DOHH2 (cell line): ENCODE results near the gene THBS1.

Source experiments
- H3F3A ChIP-seq: fragments of 200-600 bp; sonication (generic), shearing (Covaris generic); 2 replicates; pipeline ENCODE4 v1.6.0; 2016; ENCODE audit warnings: antibody characterized with exemption, mild to moderate bottlenecking; ENCODE audit not compliant: control insufficient read depth, insufficient read depth
- H3K27ac ChIP-seq: fragments of 200-600 bp; sonication (generic); 2 replicates; pipeline ENCODE4 v1.5.1; 2014; ENCODE audit warnings: low read depth, mild to moderate bottlenecking, low read length, moderate library complexity
- H3K27me3 ChIP-seq: fragments of 200-600 bp; sonication (generic); 2 replicates; pipeline ENCODE4 v1.6.1; 2014; ENCODE audit warnings: mild to moderate bottlenecking, low read length, mixed read lengths; ENCODE audit not compliant: control insufficient read depth
- H3K36me3 ChIP-seq: fragments of 200-600 bp; sonication (generic); 2 replicates; pipeline ENCODE4 v1.6.1; 2014; ENCODE audit warnings: mild to moderate bottlenecking, low read length, moderate library complexity, mixed read lengths; ENCODE audit not compliant: control insufficient read depth
- H3K4me1 ChIP-seq: fragments of 200-600 bp; sonication (generic); 2 replicates; pipeline ENCODE4 v1.6.1; 2014; ENCODE audit warnings: mild to moderate bottlenecking, low read length, mixed read lengths; ENCODE audit not compliant: control insufficient read depth
- H3K4me2 ChIP-seq: fragments of 200-600 bp; sonication (generic); 2 replicates; pipeline ENCODE4 v1.6.0; 2014; ENCODE audit warnings: mild to moderate bottlenecking, low read length, moderate library complexity
- H3K4me3 ChIP-seq: fragments of 200-600 bp; sonication (generic); 2 replicates; pipeline ENCODE4 v1.5.1; 2014; ENCODE audit warnings: mild to moderate bottlenecking, low read length, mixed read lengths
- H3K79me2 ChIP-seq: fragments of 200-600 bp; sonication (generic); 2 replicates; pipeline ENCODE4 v1.6.1; 2014; ENCODE audit warnings: mild to moderate bottlenecking, low read length, mixed read lengths; ENCODE audit not compliant: control insufficient read depth
- H3K9me2 ChIP-seq: fragments of 200-600 bp; sonication (generic); replicated peaks from 2 replicates; pipeline ENCODE4 v1.6.1; 2014; ENCODE audit warnings: mild to moderate bottlenecking, low read length, mixed read lengths; ENCODE audit not compliant: control insufficient read depth
- H3K9me3 ChIP-seq: fragments of 200-600 bp; sonication (generic); 2 replicates; pipeline ENCODE4 v1.6.1; 2014; ENCODE audit warnings: antibody characterized with exemption, low read length, mixed read lengths; ENCODE audit not compliant: control insufficient read depth, insufficient read depth
- H4K20me1 ChIP-seq: fragments of 200-600 bp; sonication (generic); 2 replicates; pipeline ENCODE4 v1.6.0; 2014; ENCODE audit warnings: low read depth, mild to moderate bottlenecking, antibody characterized with exemption, low read length, moderate library complexity; ENCODE audit not compliant: control insufficient read depth, insufficient read depth
- EZH2phosphoT487 ChIP-seq: fragments of 200-600 bp; sonication (generic); IDR thresholded peaks from 2 replicates; pipeline ENCODE4 v1.6.1; 2017; ENCODE audit warnings: borderline replicate concordance, mild to moderate bottlenecking, antibody characterized with exemption, low read length, moderate library complexity, mixed read lengths
- TF ChIP-seq, protein P1 (sequence below): fragments of 200-600 bp; sonication (generic); IDR thresholded peaks from one replicate; pipeline ENCODE4 v1.5.1; 2014; ENCODE audit warnings: antibody characterized with exemption, mild to moderate bottlenecking, low read depth, low read length; ENCODE audit not compliant: poor library complexity, severe bottlenecking

The THBS1 gene

GRCh38 chr15:39624806-39625205, 43.9 kb downstream of the THBS1 start:
- no peaks in the 10 kb centered on the region for H3K9me3 ChIP-seq
- no peak overlapping the region for H3K4me2 ChIP-seq
- H3K36me3 ChIP-seq: no peaks in the 10 kb centered on the region
- H3K4me3 ChIP-seq: no peak overlapping the region
- no peaks in the 10 kb centered on the region for H4K20me1 ChIP-seq
- no peaks in the 10 kb centered on the region for H3F3A ChIP-seq
- H3K4me1 ChIP-seq: no peaks in the 10 kb centered on the region
- H3K27me3 ChIP-seq: 0 out of 2 replicates have a peak, but pooled peaks cover 2% of the 10 kb centered on the region
- H3K27ac ChIP-seq: no peak overlapping the region
- no peaks in the 10 kb centered on the region for H3K9me2 ChIP-seq
- no peaks in the 10 kb centered on the region for H3K79me2 ChIP-seq
- no peak for TF ChIP-seq EZH2phosphoT487
- TF ChIP-seq, protein P1, sequence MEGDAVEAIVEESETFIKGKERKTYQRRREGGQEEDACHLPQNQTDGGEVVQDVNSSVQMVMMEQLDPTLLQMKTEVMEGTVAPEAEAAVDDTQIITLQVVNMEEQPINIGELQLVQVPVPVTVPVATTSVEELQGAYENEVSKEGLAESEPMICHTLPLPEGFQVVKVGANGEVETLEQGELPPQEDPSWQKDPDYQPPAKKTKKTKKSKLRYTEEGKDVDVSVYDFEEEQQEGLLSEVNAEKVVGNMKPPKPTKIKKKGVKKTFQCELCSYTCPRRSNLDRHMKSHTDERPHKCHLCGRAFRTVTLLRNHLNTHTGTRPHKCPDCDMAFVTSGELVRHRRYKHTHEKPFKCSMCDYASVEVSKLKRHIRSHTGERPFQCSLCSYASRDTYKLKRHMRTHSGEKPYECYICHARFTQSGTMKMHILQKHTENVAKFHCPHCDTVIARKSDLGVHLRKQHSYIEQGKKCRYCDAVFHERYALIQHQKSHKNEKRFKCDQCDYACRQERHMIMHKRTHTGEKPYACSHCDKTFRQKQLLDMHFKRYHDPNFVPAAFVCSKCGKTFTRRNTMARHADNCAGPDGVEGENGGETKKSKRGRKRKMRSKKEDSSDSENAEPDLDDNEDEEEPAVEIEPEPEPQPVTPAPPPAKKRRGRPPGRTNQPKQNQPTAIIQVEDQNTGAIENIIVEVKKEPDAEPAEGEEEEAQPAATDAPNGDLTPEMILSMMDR: no peak

DNA sequence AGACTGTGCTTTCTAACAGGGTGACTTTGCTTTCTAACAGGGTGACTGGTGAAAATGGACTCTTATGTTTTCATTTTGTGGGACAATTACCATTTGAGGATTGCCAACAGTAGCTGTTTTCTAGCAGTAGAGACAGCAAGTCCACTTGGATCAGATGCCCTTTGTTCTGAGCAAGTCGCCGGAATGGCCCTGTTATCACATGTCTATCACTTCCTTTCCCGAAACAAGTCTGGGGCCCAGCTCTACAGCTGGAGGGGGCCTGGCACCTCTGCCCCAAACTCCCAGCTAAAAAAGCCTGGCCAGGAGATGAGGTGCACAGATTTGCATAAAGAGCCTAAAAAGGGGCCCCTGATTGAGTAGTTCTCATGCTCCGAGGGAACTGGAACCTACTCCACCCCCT, 44.6 kb downstream of the THBS1 start:
- Histone ChIP-seq H3K27me3 (0 out of 2 replicates have a peak, but pooled peaks cover 2% of the 10 kb centered on the region), H3K79me2 (no peaks in the 10 kb centered on the region), H3K36me3 (no peaks in the 10 kb centered on the region), H3K9me2 (no peaks in the 10 kb centered on the region), H3K4me2 (no peak overlapping the region), H3K27ac (no peak overlapping the region), H3K4me3 (no peak overlapping the region), H4K20me1 (no peaks in the 10 kb centered on the region), H3F3A (no peaks in the 10 kb centered on the region), H3K9me3 (no peaks in the 10 kb centered on the region), H3K4me1 (no peaks in the 10 kb centered on the region)
- no peak for TF ChIP-seq EZH2phosphoT487
- TF ChIP-seq, protein P1: no peak

- H3K4me2 ChIP-seq: no peak overlapping the region
- H3K27ac ChIP-seq: no peak overlapping the region
- no peaks in the 10 kb centered on the region for H3K9me3 ChIP-seq
- H3K27me3 ChIP-seq: 0 out of 2 replicates have a peak, but pooled peaks cover 2% of the 10 kb centered on the region
- no peaks in the 10 kb centered on the region for H3K36me3 ChIP-seq
- no peaks in the 10 kb centered on the region for H3K9me2 ChIP-seq
- no peaks in the 10 kb centered on the region for H3K4me1 ChIP-seq
- no peaks in the 10 kb centered on the region for H3K79me2 ChIP-seq
- no peaks in the 10 kb centered on the region for H3F3A ChIP-seq
- H3K4me3 ChIP-seq: no peak overlapping the region
- TF ChIP-seq, protein P1: no peak
- no peak for TF ChIP-seq EZH2phosphoT487
- H4K20me1 ChIP-seq: no peaks in the 10 kb centered on the region
Measured at GRCh38 chr15:39625856-39626255, 45.0 kb downstream of the THBS1 start.
